DOHH2 (cell line): Measurements from ENCODE around the gene SCAF1.

Experiments
- H3F3A ChIP-seq: fragments of 200-600 bp; sonication (generic), shearing (Covaris generic); 2 replicates; pipeline ENCODE4 v1.6.0; 2016; ENCODE audit warnings: antibody characterized with exemption, mild to moderate bottlenecking; ENCODE audit not compliant: control insufficient read depth, insufficient read depth
- H3K27ac ChIP-seq: fragments of 200-600 bp; sonication (generic); 2 replicates; pipeline ENCODE4 v1.5.1; 2014; ENCODE audit warnings: low read depth, mild to moderate bottlenecking, low read length, moderate library complexity
- H3K27me3 ChIP-seq: fragments of 200-600 bp; sonication (generic); 2 replicates; pipeline ENCODE4 v1.6.1; 2014; ENCODE audit warnings: mild to moderate bottlenecking, low read length, mixed read lengths; ENCODE audit not compliant: control insufficient read depth
- H3K36me3 ChIP-seq: fragments of 200-600 bp; sonication (generic); 2 replicates; pipeline ENCODE4 v1.6.1; 2014; ENCODE audit warnings: mild to moderate bottlenecking, low read length, moderate library complexity, mixed read lengths; ENCODE audit not compliant: control insufficient read depth
- H3K4me1 ChIP-seq: fragments of 200-600 bp; sonication (generic); 2 replicates; pipeline ENCODE4 v1.6.1; 2014; ENCODE audit warnings: mild to moderate bottlenecking, low read length, mixed read lengths; ENCODE audit not compliant: control insufficient read depth
- H3K4me2 ChIP-seq: fragments of 200-600 bp; sonication (generic); 2 replicates; pipeline ENCODE4 v1.6.0; 2014; ENCODE audit warnings: mild to moderate bottlenecking, low read length, moderate library complexity
- H3K4me3 ChIP-seq: fragments of 200-600 bp; sonication (generic); 2 replicates; pipeline ENCODE4 v1.5.1; 2014; ENCODE audit warnings: mild to moderate bottlenecking, low read length, mixed read lengths
- H3K79me2 ChIP-seq: fragments of 200-600 bp; sonication (generic); 2 replicates; pipeline ENCODE4 v1.6.1; 2014; ENCODE audit warnings: mild to moderate bottlenecking, low read length, mixed read lengths; ENCODE audit not compliant: control insufficient read depth
- H3K9me2 ChIP-seq: fragments of 200-600 bp; sonication (generic); replicated peaks from 2 replicates; pipeline ENCODE4 v1.6.1; 2014; ENCODE audit warnings: mild to moderate bottlenecking, low read length, mixed read lengths; ENCODE audit not compliant: control insufficient read depth
- H3K9me3 ChIP-seq: fragments of 200-600 bp; sonication (generic); 2 replicates; pipeline ENCODE4 v1.6.1; 2014; ENCODE audit warnings: antibody characterized with exemption, low read length, mixed read lengths; ENCODE audit not compliant: control insufficient read depth, insufficient read depth
- H4K20me1 ChIP-seq: fragments of 200-600 bp; sonication (generic); 2 replicates; pipeline ENCODE4 v1.6.0; 2014; ENCODE audit warnings: low read depth, mild to moderate bottlenecking, antibody characterized with exemption, low read length, moderate library complexity; ENCODE audit not compliant: control insufficient read depth, insufficient read depth
- CTCF ChIP-seq: fragments of 200-600 bp; sonication (generic); IDR thresholded peaks from one replicate; pipeline ENCODE4 v1.5.1; 2014; ENCODE audit warnings: antibody characterized with exemption, mild to moderate bottlenecking, low read depth, low read length; ENCODE audit not compliant: poor library complexity, severe bottlenecking
- EZH2phosphoT487 ChIP-seq: fragments of 200-600 bp; sonication (generic); IDR thresholded peaks from 2 replicates; pipeline ENCODE4 v1.6.1; 2017; ENCODE audit warnings: borderline replicate concordance, mild to moderate bottlenecking, antibody characterized with exemption, low read length, moderate library complexity, mixed read lengths

The SCAF1 gene

GRCh38 chr19:49696865-49697264, 54.9 kb downstream of the SCAF1 start:
- Histone ChIP-seq H3K4me1 (no peaks in the 10 kb centered on the region), H4K20me1 (no peaks in the 10 kb centered on the region), H3K27me3 (no peaks in the 10 kb centered on the region), H3F3A (no peaks in the 10 kb centered on the region), H3K27ac (no peak overlapping the region), H3K4me2 (no peak overlapping the region), H3K36me3 (no peaks in the 10 kb centered on the region), H3K9me2 (no peaks in the 10 kb centered on the region), H3K79me2 (no peaks in the 10 kb centered on the region), H3K9me3 (no peaks in the 10 kb centered on the region), H3K4me3 (no peak overlapping the region)
- TF ChIP-seq EZH2phosphoT487 (no peak), CTCF (no peak)

GRCh38 chr19:49699364-49699763, 57.4 kb downstream of the SCAF1 start:
- Histone ChIP-seq H3K9me2 (no peaks in the 10 kb centered on the region), H3K27me3 (no peaks in the 10 kb centered on the region), H3K4me3 (no peak overlapping the region), H3K4me1 (no peaks in the 10 kb centered on the region), H3K27ac (no peak overlapping the region), H4K20me1 (no peaks in the 10 kb centered on the region), H3K79me2 (no peaks in the 10 kb centered on the region), H3K9me3 (no peaks in the 10 kb centered on the region), H3K36me3 (no peaks in the 10 kb centered on the region), H3F3A (no peaks in the 10 kb centered on the region), H3K4me2 (no peak overlapping the region)
- TF ChIP-seq CTCF = no peak
- TF ChIP-seq EZH2phosphoT487 = no peak

- Histone ChIP-seq H3K36me3 (no peaks in the 10 kb centered on the region), H3K27ac (no peak overlapping the region), H3K4me1 (no peaks in the 10 kb centered on the region), H3K4me3 (no peak overlapping the region), H3F3A (no peaks in the 10 kb centered on the region), H3K27me3 (no peaks in the 10 kb centered on the region), H3K9me3 (no peaks in the 10 kb centered on the region), H3K9me2 (no peaks in the 10 kb centered on the region), H3K79me2 (no peaks in the 10 kb centered on the region), H4K20me1 (no peaks in the 10 kb centered on the region), H3K4me2 (no peak overlapping the region)
- TF ChIP-seq EZH2phosphoT487 (no peak), CTCF (no peak)
These were observed 58.6 kb downstream of the SCAF1 start for GRCh38 chr19:49700563-49700962.
